D721Med (cell line): Measurements from ENCODE around the gene INTS4.
"Not testable (repeated sequence)": the region's sequence is repeated elsewhere in the genome, so short reads cannot be mapped to it uniquely, and the experiment has no call there.

Experiments
- DNase-seq: peaks from one replicate; pipeline ENCODE4 v3.0.0; 2011; ENCODE audit warnings: low spot score; ENCODE audit not compliant: insufficient read length
- FAIRE-seq: peaks from 2 replicates; lab custom pipeline; 2011; peaks lifted over from hg19 to GRCh38; lab: Jason Lieb, UNC
- CTCF ChIP-seq: IDR thresholded peaks from 2 replicates; pipeline ENCODE4 v1.5.1; 2012; ENCODE audit warnings: mild to moderate bottlenecking, control low read depth; ENCODE audit not compliant: insufficient read depth; ENCODE audit errors: missing control alignments

Gene INTS4

GRCh38 chr11:78021611-78022010, 27.1 kb upstream of the INTS4 start:
- DNase-seq (no peak), FAIRE-seq (no peak)
- no peak for TF ChIP-seq CTCF

GRCh38 chr11:78020246-78020645, 25.8 kb upstream of the INTS4 start:
- TF ChIP-seq CTCF, result no peak
- no peak for FAIRE-seq
- no peak for DNase-seq

- DNase-seq (no peak), FAIRE-seq (no peak)
- TF ChIP-seq CTCF, result no peak
Measured at GRCh38 chr11:78019808-78020207, 25.3 kb upstream of the INTS4 start.

GRCh38 chr11:78015878-78016277, 21.4 kb upstream of the INTS4 start:
- TF ChIP-seq CTCF, result no peak
- FAIRE-seq, result no peak
- DNase-seq, result no peak

- not testable (repeated sequence) for FAIRE-seq
Measured at GRCh38 chr11:78014937-78015520, 20.6 kb upstream of the INTS4 start.

GRCh38 chr11:78011301-78011700, 16.8 kb upstream of the INTS4 start:
- no peak for TF ChIP-seq CTCF
- DNase-seq, result no peak
- no peak for FAIRE-seq

More at GRCh38 chr11:78014937-78015520, 20.6 kb upstream of the INTS4 start:
- not testable (repeated sequence) for DNase-seq

- FAIRE-seq (no peak), DNase-seq (no peak)
- no peak for TF ChIP-seq CTCF
Measured at GRCh38 chr11:78010755-78011154, 16.3 kb upstream of the INTS4 start.

GRCh38 chr11:78010304-78010703, 15.8 kb upstream of the INTS4 start:
- no peak for DNase-seq
- no peak for FAIRE-seq

More at GRCh38 chr11:78010304-78010703, 15.8 kb upstream of the INTS4 start:
- no peak for TF ChIP-seq CTCF
